HG03565 (cell line): ENCODE results near the gene LTBP2.
A peak's percentile ranks its signal among the peaks of the same experiment; 100 is the strongest.

Source experiments
- ATAC-seq: cut with Tn5 transposase; IDR thresholded peaks from one replicate; pipeline ENCODE4 v1.9.1; 2021; ENCODE audit warnings: mild to moderate bottlenecking, moderate library complexity; ENCODE audit not compliant: unreplicated experiment

LTBP2 gene

DNA sequence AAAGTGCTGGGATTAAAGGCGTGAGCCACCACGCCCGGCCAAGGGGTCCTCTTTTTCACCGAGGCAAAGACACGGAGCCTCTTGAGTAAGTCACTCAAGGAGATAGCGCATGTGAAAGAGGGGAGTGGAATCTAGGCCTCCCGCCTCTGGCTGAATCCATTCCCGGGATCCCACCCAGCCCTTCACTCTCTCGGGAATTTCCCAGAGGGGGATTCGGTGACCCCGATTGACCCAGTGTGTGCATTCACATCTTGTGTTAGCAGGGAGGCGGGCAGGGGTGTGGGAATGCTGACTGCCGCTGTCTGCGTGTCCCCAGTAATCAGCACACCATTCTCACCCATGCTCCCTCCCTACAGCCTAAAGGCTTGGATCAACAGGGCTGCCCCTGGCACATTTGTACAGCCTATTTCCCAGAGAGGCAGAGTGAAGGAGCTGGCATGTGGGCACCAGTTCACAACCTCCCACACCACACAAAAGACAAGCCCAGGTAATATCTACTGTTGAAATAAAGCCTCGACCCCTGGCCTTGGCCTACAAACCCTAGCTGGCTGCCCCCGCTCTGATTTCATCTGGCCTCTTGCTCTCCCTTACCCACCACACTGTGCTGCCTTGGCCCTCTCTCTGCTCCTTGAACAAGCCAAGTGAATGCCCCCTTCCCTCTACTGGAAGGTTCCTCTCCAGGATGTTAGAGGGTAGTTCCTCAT is 1.3 kb upstream of the LTBP2 start:
- ATAC-seq, result no peak

DNA sequence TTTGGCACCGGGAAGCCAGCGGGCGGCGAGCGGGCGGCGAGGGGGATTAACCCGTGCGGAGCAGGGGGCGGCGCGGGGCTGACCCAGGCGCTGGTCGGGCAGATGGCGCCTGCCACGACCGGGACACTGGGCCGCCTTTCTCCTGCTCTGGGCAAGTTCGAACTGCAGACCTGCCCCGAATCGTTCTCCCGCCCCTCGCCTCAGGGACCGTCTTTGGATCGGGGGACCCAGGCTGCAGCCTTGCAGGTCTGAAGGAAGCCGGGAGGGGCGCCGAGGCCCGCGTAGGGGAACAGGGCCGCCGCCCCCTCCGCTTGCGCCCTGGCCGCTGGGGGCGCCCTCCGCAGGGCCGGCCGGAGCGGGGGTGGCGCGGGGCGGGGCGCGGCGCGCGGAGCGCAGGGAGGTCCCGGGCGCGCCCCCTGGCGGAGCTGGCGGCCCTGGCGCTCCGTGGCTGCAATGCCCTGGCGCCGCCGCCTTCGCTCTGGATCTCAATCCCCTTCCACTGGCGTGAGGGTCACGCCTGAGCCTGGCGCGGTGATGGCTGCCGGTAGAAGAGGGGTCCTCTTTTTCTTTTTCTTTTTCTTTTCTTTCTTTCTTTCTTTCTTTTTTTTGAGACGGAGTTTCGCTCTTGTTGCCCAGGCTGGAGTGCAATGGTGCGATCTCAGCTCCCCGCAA is 449 bp upstream of the LTBP2 start:
- ATAC-seq, result peak; percentile 54

DNA sequence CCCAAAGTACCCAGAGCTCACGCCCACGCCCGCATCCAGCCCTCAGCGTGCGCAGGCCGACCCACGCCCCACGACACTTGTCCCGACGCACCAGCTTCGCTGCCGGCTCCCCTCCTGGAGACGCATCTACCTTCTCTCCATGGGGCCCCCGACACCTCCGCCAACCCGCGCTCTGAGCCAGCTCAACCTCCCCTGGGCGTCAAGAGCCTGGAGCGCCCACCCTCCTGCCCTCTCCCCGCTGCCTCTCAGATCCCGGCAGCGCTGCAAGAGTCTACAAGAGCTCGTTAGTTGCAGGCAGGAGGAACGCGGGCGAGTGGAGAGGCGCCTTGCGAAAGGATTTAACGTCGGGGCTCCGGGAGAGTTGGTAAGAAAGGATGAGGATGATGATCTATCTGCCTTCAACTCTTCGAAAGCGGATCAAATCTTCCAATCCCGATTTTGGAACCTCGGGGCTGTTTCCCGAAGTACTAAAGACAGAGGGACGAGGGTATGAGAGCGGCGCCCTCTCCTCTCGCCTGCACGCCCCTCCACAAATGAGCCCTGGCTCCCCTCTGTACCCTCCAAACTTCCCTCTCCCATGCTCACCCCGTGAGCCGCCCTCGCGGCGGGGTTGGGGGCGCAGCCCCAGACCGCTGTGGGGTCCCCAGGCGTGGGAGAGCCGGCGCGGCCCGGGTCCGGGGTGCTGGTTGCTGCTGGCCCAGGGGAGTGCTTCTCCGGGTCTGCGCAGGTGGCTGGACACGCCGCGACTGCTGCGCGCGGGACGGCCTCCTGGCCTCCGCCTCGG is 979 bp downstream of the LTBP2 start:
- no peak for ATAC-seq

DNA sequence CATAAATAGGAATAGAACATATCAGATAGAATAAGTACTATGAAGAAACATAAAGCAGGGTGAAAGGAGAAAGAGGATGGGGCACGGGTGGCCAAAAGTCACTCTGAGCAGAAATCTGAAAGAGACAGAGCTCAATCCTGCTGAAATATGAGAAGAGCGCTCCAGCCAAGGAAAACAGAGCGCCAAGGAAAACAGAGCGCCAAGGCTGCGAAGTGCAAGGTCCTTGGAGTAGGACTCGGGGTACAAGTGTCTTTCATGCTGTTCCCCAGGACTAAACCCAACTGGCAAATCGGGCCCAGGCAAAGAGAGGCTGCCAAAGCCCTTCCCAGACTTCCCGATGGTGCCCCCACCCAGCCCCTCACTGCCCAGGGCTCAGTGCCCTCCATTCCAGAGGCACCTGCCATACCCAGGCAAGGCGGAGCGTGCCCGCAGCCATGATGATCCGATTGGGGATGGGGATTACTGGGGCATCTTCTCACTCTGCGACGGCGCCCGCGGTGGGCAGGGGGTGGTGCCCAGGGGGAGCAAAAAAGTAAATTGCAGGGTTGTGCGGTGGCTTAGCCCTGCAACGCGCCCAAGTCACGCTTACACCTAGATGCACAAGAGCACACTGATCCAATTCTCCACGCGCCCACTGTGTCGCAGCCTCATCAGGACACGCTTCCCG is 1.7 kb downstream of the LTBP2 start:
- no peak for ATAC-seq

DNA sequence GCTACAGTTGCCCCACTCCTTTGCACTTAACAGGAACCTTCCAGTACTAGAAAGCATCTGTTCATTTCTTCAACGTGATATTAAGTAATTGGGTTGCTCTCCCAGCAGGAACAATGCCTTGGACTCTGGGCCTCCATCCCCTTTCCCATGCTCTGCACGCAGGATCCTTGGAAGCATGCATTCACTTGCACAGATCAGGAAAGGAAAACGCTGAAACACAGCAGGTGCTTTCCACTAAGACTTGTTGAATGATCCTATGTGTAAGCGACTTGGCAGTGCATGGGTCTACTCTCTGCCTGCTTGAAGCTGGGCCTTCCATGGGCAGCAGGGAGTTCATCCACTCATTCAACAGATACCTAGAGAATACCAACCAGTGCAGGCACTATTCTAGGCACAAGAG is 2.3 kb downstream of the LTBP2 start:
- no peak for ATAC-seq

DNA sequence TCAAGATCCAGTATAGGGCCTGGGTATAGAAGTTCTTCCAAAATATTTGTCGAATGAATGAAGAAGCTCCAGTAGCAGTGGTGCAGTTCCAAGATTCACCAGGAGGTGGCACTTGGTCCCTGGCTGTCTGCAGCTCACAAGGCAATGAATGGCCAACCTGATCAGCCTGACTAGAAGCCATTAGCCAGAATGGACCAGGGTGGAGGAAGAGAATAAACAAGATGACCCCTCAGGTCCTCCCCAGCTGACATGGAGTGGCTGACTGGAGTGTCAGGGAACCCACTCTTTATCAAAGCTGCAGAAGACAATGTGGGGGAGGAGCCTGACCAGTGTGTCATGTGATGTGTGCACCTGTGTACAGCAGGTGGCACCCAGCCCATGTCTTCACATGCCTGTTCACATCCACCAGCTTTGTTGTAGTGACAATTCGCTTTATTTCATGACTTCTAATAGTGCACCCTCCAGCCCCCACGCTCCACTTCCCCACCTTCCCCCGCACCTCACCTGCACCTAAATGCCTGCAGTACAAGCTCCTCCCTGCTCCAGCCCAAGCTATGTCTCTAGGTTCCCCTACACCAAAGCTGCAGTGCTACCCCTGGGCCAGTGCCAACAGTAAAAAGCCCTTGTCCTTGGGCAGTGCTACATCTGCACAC is 3.0 kb downstream of the LTBP2 start:
- ATAC-seq, result no peak

DNA sequence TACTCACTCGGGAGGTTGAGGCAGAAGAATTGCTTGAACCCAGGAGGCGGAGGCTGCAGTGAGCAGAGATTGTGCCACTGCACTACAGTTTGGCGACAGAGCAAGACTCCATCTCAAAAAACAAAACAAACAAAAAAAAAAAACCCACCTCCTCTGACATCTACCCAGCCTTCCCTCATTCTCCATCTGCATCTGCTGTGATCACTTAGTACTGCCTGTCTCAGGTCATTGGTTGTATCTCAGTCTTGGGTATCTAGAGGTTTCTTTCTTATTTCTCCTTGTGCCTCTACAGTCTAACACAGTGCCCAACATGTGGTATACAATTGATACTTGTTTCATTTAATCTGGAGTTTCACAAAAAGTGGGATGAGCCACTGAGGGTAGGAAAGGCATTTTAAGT is 5.3 kb downstream of the LTBP2 start:
- no peak for ATAC-seq

DNA sequence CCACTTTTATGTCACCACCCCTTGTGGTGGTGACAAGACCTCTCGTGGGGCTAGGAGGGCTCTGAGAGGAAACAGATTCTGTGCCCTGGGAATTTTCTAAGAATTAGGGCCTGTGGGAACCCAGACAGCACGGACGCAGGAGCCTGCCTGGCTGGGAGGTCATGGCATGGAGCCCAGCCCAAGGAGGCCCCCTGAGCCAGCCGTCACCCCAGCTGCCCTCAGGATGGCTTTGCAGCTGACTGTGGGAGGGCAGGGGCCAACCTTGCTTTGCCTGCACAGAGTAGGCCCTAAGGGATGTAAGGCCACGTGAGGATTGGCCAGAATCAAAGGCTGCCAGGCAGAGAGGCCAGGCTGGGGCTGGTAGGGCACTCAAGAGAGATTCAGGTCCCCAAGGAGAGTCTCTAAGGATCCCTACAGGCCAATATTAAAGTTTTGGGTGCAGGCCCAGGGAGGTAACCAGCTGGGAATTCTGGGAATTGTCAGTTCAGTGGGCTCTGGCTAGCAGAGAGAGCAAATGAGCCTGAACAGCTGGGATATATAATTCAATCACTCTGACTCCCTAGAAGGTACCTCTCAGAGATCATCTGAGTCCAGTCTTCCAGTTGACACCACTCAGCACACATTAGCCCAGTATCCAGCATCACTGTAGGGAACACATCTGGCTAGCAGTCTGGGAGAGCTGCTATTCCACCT is 6.4 kb downstream of the LTBP2 start:
- ATAC-seq, result no peak

DNA sequence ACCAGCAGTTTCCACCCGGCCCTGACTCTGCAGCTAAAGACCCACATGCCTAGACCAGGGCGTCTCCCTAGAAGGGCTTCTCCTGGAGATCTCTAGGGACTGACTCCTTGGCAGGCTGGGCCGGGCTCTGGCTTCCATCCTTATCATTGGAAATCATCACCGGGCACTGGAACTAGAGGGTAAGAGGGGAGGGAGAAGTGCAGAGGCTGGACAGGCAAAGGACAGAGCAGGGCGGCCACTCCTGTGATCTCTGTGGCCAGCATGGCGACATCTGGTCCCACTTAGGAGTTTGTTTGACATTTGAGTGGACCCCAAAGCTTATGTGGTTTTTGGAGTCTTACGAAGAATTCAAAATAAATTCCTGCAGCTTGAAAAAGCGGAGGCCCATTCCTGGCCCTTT is 7.1 kb downstream of the LTBP2 start:
- no peak for ATAC-seq

DNA sequence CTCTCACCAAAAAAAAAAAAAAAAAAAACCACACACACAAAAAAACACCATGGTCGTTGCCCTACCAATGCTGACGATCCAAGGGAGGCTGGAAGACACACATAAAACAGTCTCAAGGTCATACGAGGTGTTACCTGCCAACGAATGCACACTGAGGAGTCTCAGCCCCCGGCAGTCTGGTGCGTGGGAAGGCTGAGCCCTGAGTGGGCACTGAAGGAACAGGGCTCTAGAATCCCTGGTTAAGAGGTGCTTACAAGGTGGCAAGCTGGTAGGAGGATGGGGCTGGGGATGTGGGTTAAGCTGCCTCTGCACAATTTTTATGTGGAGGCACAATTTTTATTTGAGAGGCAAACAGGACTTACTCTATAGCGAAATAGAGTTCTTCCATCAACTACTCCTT is 7.9 kb downstream of the LTBP2 start:
- ATAC-seq, result no peak

DNA sequence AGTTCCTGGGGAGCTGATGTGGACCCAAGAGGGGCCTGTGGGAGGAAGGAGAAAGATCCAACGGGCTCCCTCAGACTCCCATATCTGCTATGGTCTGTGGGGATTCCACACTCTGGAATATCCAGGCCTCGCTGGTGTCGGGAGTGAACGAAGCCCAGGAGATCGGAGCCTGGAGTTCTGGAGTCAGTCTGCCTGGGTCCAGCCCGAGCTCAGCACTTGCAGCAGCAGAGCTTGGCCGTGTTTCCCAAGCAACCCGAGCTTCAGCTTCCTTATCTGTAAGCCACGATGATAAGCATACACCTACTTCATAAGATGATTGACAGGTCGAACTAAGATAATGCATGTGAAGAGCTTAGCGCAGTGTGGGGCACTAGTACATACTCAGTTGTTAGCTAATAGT is 10.1 kb downstream of the LTBP2 start:
- no peak for ATAC-seq

DNA sequence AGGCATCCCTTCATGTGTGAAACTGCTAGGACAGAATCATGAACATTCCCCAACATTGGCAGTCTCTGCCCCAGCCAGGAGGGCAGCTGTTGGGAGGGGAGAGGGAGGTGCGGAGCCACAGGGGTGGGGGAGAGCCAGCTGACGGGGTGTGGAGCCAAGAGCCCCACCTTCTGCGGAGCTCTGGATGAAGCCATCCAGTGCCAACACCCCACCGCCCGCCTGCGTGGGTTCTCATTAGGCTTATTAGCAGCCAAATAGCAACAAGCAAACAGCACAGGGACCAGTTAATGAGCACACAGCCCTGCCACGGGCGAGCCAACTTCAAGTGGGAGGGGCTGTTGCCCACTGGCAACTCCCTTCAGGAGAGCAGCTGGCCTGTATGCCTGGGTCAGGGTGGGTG is 12.1 kb downstream of the LTBP2 start:
- no peak for ATAC-seq

DNA sequence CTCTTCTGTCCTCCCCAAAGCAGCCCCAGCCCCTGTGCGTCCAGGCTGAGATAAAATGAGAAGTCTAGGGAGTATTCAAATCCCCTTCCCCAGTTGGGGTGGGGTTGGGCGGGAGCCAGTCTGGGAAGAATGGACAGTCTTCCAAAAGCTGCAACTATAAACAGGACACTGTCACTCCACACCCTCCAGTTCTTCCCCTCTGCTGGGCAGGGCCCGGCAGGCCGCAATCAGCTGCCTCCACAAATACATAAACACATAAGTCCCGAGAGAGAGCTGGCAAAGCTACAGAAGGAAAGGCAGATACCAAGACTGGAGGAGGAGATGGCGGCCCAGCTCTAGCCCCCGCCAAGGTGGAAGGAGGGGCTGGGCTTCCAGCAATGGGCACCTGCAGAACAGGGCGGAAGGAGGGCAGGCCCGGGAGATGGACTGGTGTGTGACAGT is 12.7 kb downstream of the LTBP2 start:
- no peak for ATAC-seq

DNA sequence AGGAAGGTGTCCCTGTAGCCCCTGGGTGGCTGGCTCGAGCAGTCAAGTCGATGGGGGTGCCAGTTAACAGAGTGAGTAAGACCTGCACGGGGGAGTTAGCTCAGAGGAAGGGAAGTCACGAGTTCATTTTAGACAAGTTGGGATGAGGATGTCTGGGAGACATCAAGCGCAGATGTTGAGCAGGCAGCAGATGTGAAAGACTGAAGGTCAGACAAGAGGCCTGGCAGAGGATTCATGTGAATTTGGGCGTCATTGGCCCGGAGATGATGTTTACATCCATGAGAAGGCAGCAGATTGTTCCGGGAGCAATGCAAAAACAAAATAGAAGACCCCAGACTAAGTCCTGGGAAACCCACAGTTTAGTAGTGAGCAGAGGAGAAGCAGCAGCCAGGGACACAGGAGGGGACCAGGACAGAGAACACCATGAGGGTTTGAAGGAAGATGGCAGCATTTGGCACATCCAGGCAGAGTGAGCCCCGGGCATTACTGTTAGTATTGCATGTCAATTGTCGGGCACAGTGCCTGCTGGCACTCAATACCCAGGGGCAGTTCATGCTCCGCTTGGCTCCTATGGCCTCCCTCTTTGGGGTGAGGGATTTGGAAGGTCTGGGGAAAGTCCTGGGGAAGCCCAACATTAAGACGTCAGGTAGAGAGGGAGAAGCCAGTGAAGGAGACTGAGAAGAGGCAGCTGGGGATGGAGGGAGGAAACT is 15.1 kb downstream of the LTBP2 start:
- ATAC-seq, result no peak

DNA sequence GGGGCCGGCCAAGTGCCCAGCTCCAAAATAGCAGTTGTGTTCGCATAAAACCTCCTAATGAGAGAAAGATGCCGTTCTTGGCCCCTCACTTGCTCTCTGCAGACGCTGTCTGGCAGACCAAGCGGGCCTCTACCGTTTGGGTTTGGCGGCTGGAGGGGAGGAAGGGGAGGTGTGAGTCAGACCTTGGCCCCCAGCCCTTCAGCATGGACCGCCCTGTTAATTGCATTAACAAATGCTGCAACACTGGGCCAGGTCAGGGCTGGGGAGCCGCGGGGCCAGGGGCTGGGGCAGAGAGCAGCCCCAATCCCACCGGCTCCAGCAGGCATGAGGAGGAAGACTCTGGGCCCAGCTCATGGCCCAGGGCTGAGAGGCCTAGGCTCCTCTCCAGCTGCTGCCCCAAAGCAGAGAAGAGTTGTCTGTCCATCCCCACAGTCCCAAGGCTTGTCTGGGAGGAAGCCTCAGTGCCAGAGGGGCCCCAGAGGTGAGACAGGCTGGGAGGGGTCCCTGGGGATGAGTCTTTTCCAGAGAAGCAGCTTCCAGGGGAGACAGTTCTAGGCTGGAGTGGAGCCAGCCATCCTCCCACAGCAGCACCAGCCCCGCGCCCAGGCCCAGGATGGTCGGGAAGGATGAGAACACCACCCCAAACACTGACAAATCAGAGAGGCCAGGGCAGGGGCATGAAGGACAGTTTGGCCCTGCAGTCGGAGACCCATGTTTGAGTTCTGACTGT is 16.9 kb downstream of the LTBP2 start:
- ATAC-seq, result no peak

DNA sequence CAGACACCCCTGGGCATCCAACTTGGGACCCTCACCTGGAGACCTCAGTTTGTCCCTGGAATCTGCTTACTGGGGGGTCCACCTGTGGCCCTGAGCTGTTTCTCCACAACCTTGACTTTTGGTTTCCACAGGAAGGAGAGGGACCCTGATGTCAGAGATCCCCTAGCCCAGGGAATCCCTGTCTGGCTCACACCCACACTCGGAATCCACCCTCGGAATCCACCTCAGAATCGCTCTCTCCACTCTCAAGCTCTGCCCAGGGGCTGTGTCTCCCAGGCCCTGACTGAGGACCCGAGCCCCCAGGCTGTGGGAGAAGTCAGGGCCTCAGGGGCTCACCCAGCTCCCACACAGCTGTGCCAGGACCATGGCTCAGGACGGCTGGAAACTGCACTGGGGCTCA is 17.4 kb downstream of the LTBP2 start:
- ATAC-seq, result no peak

DNA sequence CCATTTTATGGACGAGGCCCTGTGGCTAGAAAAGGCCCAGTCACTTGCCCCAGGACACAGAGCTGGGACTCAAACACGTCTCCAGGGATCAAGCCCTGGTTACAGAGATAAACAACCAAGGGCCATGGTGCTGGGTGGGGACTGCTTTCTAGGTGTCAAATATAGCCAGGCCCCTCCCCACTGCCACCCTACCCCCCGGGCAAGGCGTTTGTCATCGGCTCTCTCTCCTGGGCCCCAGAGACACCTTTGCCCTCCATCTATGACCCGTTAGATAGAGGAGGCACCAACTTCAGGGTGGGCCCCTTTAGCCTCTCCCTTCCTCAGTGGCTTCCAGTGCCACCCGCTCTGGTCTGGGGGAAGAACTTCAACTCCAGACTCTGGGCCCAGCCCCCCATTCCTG is 18.0 kb downstream of the LTBP2 start:
- no peak for ATAC-seq

DNA sequence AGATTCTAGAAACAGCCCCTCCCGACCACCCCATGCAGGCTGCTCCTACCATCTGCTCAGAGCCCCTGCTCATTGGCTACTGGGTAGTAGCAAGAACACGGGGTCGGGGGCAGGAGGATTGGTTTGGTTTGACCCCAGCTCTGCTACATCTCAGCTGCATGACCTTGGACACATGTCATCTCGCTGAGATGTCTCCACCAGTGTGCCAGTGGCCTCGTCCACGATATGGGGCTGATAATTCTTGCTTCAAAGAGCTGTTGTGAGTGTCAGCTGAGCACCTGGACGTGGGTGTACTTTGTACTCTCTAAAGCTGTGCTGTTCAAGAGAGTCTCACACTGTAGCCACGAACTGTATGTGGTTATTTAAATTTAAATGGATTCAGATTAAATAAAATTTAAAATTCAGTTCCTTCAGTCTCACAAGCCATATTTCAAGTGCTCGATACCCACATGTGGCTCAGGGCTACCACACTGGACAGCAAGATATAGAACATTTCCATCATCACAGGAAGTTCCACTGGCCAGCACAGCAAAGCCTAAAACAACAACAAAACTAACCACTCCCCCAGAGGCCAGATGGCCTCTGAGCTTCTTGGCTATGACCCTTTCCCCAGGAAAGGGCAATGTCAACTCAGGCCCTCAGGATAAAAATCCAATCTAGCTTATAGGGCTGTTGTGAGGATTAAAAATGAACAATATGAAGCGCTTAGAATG is 18.6 kb downstream of the LTBP2 start:
- ATAC-seq, result no peak
